ENCODE measurements around the gene BMP4. TPM values are rescaled to one million over a fixed set of nuclear protein-coding genes. Genes with fewer than 3 reads are reported as not detected.

BMP4 gene
- total RNA-seq, 1 donor from 2014 or later: 11.5 TPM

DNA sequence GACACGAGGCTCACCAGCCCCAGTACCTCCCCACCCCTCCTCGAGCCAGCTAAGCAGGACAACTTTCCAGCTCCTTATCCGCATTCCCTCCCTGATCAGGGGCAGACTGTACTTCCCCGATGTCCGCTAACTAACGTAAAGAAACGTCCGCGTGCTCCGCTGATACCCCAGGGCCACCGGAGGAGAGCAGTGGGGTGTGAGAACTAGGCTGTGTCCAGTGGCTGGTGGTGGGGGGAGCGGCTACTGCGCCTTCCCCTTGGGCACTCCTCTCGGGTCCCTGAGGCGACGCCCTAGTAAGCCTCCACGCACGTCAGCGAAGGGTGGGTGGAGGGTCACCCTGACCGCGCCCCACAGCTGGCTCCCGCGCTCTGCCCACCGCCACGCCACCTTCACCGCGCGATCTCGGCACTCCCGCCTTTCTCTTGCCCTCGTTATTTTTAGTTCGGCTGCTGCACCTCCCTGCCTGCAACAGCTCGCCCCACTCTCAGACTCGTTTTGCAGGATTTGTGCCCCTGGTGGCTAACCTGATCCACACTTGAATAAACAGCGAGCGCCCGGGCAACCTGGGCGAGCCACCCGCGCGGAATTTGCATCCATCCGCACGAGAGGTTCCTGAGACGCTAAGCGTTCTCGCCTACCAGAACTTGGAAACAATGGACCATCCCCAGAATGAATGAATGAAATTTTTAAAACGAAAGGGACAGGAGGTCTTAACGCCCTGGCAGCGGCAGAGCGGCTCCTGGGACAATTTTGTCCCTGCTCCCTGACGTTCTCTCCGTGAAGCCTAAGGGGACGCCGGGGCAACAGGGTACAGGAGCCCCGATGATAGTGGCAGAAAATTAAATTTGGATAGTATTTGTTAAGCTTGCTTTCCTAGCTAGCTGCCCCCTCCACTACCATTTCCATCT lies 6.9 kb upstream of the BMP4 start:
- Histone ChIP-seq H3K36me3 (no peaks in the 10 kb centered on the region), H3K4me1 (peaks cover 14% of the 10 kb centered on the region), H3K27me3 (ENCODE audit: low read depth) (peaks cover 22% of the 10 kb centered on the region), H3K9me3 (no peaks in the 10 kb centered on the region), H3K4me3 (peak overlapping the region; percentile 51), H3K27ac (no peak overlapping the region)
- intact Hi-C loops (cut with DNase I): no loop called here
- TF ChIP-seq, protein P1, sequence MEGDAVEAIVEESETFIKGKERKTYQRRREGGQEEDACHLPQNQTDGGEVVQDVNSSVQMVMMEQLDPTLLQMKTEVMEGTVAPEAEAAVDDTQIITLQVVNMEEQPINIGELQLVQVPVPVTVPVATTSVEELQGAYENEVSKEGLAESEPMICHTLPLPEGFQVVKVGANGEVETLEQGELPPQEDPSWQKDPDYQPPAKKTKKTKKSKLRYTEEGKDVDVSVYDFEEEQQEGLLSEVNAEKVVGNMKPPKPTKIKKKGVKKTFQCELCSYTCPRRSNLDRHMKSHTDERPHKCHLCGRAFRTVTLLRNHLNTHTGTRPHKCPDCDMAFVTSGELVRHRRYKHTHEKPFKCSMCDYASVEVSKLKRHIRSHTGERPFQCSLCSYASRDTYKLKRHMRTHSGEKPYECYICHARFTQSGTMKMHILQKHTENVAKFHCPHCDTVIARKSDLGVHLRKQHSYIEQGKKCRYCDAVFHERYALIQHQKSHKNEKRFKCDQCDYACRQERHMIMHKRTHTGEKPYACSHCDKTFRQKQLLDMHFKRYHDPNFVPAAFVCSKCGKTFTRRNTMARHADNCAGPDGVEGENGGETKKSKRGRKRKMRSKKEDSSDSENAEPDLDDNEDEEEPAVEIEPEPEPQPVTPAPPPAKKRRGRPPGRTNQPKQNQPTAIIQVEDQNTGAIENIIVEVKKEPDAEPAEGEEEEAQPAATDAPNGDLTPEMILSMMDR (IDR thresholded peaks at IDR 0.05): peak; percentile 47
- peak; percentile 90 to 97 for ATAC-seq
- peak; percentile 69 for DNase-seq

DNA sequence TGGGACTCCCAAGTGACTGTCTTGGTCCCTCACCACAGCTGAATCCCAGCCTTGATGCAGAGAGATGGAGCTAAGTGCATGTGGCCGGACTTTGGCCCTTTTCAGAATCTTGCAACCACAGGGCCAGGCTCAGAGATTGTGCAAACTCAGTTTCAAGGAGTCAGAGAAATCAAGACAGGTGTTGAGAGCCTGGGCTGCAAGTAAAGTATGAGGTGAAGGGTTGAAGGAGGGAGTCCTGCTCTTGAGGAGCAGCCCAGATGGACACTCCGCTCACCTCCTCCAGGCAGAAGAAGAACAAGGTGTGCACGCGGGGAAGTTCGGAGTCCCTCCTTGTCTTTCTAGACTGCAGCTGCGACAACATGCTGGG lies 6.3 kb upstream of the BMP4 start:
- TF ChIP-seq, protein P1 (IDR thresholded peaks at IDR 0.05): no peak
- DNase-seq: no peak
- intact Hi-C loops (cut with DNase I): no loop called here
- Histone ChIP-seq H3K27ac (no peak overlapping the region), H3K4me1 (peaks cover 14% of the 10 kb centered on the region), H3K36me3 (no peaks in the 10 kb centered on the region), H3K9me3 (no peaks in the 10 kb centered on the region), H3K4me3 (peak overlapping the region; percentile 51), H3K27me3 (ENCODE audit: low read depth) (peaks cover 22% of the 10 kb centered on the region)
- ATAC-seq: peak; percentile 34 to 46

DNA sequence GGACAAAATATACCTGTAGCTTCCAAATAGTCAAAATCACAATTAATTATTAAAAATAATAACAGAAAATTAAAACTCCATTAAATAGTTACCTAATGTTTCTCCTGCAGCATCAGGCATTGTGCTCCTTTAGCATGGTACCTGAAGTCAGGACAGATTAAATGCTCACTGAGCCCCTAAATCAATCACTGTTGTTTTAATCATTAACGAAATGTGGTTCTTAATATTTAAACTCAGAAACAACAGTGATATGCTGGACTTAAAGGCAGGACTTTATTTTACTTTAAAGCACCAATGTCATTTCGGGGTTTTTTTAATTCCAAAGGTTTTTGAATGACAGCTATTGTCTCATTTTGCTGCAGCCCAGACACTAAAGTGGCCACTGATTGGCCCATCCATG lies 2.0 kb upstream of the BMP4 start:
- TF ChIP-seq, protein P1 (IDR thresholded peaks at IDR 0.05): no peak
- no peaks in the 10 kb centered on the region for H3K9me3 ChIP-seq
- no peak for DNase-seq
- intact Hi-C loops (cut with DNase I): no loop called here
- peaks cover 27% of the 10 kb centered on the region for H3K4me1 ChIP-seq
- H3K36me3 ChIP-seq: no peaks in the 10 kb centered on the region
- no peak overlapping the region for H3K4me3 ChIP-seq
- ATAC-seq: no peak
- no peak overlapping the region for H3K27ac ChIP-seq
- H3K27me3 ChIP-seq (ENCODE audit: low read depth): peaks cover 43% of the 10 kb centered on the region

DNA sequence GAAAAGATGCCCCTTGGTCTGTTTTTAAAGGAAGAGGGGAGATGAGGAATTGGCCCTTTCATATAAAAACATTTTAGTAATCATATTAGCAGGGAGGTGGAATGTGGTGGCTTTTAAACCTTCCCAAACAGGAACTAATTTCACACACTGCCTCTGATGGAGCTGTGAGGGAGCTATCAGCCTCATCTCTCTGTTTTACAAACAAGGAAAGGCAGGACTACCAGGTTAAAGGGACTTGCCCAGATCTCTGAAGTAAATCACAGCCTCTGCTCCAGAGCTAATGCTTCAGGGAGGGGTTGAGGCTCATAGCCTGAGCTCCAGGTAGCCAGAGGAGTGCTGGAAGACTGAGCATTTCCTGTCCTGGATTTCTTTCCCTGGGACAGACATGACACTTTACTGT lies 1.1 kb upstream of the BMP4 start:
- Histone ChIP-seq H3K27me3 (ENCODE audit: low read depth) (peaks cover 39% of the 10 kb centered on the region), H3K27ac (no peak overlapping the region), H3K9me3 (no peaks in the 10 kb centered on the region), H3K4me1 (peaks cover 18% of the 10 kb centered on the region), H3K36me3 (no peaks in the 10 kb centered on the region), H3K4me3 (no peak overlapping the region)
- ATAC-seq (no peak), DNase-seq (no peak)
- TF ChIP-seq, protein P1 (IDR thresholded peaks at IDR 0.05): no peak
- intact Hi-C loops (cut with DNase I): no loop called here

DNA sequence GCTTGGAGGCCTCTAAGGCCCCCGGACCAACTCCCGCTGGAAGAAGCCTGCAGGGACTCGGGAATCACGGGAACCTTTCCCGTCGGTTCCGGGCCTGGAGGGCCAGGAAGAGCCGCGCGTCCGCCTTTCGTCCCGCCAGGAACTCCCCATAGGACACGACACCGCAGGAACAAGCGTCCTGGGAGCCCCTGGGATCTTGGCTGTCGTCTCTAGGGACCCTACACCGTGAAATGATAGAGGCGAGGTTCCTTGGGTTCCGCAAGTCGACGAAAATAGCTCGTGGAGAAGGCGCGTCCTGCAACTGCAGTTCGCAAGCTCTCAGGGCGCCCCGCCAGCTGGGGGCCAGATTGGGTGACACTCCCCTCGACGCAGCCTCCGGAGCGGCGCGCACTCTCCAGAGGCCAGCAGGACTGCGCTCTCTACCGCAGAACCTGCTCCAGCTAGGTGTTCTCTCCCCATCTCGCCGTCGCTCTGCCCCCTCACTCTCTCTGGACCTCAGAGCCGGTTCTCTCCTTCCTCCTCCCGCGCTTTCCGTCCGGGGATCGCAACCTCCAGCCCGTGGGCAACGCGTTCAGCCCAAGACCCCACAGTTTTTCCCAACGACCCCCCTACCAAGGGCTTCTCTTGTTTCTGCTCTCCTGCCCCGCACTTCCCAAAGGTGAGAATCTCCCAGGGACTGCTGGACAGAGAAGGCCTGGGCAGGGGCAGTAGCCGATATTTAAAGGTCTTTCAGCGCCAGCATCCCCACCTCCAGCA lies 776 bp downstream of the BMP4 start:
- TF ChIP-seq, protein P1 (IDR thresholded peaks at IDR 0.05): no peak
- Histone ChIP-seq H3K27me3 (ENCODE audit: low read depth) (peaks cover 35% of the 10 kb centered on the region), H3K27ac (peak overlapping the region; percentile 84), H3K4me1 (peaks cover 17% of the 10 kb centered on the region), H3K4me3 (peak overlapping the region; percentile 69), H3K36me3 (no peaks in the 10 kb centered on the region), H3K9me3 (no peaks in the 10 kb centered on the region)
- intact Hi-C loops (cut with DNase I): no loop called here
- peak; percentile 72 for DNase-seq
- ATAC-seq: peak; percentile 60 to 64
